Skeletal muscle cell (primary cell): ENCODE results near the gene ZBED5.
"Not testable (repeated sequence)": the region's sequence is repeated elsewhere in the genome, so short reads cannot be mapped to it uniquely, and the experiment has no call there.

ENCODE experiments used
- DNase-seq: peaks from one replicate; pipeline ENCODE4 v3.0.0-alpha.2; 2010; ENCODE audit warnings: low read depth
- H3K4me3 ChIP-seq: 2 replicates; pipeline ENCODE4 v1.5.1; 2011; ENCODE audit warnings: low read depth, mild to moderate bottlenecking, control low read depth, low read length, moderate library complexity

ZBED5 gene

GRCh38 chr11:10884292-10884691, 26.4 kb upstream of the ZBED5 start:
- not testable (repeated sequence) for H3K4me3 ChIP-seq, DNase-seq

- no peak overlapping the region for H3K4me3 ChIP-seq
- DNase-seq, result no peak
Measured at GRCh38 chr11:10881892-10882291, 24.0 kb upstream of the ZBED5 start.

- DNase-seq, result peak; percentile 23
Measured at GRCh38 chr11:10878408-10879214, 20.8 kb upstream of the ZBED5 start.

GRCh38 chr11:10876158-10876557, 18.3 kb upstream of the ZBED5 start:
- no peak for DNase-seq
- no peak overlapping the region for H3K4me3 ChIP-seq

More at GRCh38 chr11:10878408-10879214, 20.8 kb upstream of the ZBED5 start:
- H3K4me3 ChIP-seq, result no peak overlapping the region

GRCh38 chr11:10875430-10876021, 17.7 kb upstream of the ZBED5 start:
- no peak overlapping the region for H3K4me3 ChIP-seq
- no peak for DNase-seq

GRCh38 chr11:10872097-10872496, 14.2 kb upstream of the ZBED5 start:
- DNase-seq, result no peak
- H3K4me3 ChIP-seq, result no peak overlapping the region

- DNase-seq, result no peak
- no peak overlapping the region for H3K4me3 ChIP-seq
Measured at GRCh38 chr11:10868352-10868751, 10.5 kb upstream of the ZBED5 start.

- DNase-seq, result peak; percentile 25
- H3K4me3 ChIP-seq, result no peak overlapping the region
Measured at GRCh38 chr11:10866893-10867331, 9.1 kb upstream of the ZBED5 start.

- no peak for DNase-seq
- no peak overlapping the region for H3K4me3 ChIP-seq
Measured at GRCh38 chr11:10865837-10866270, 8.0 kb upstream of the ZBED5 start.

GRCh38 chr11:10864688-10865087, 6.8 kb upstream of the ZBED5 start:
- no peak for DNase-seq
- no peak overlapping the region for H3K4me3 ChIP-seq

- DNase-seq, result no peak
Measured at GRCh38 chr11:10862446-10862845, 4.6 kb upstream of the ZBED5 start.

GRCh38 chr11:10861799-10862198, 3.9 kb upstream of the ZBED5 start:
- no peak for DNase-seq
- H3K4me3 ChIP-seq, result no peak overlapping the region

More at GRCh38 chr11:10862446-10862845, 4.6 kb upstream of the ZBED5 start:
- H3K4me3 ChIP-seq, result no peak overlapping the region

GRCh38 chr11:10861047-10861446, 3.2 kb upstream of the ZBED5 start:
- DNase-seq, result no peak
- H3K4me3 ChIP-seq, result no peak overlapping the region

- DNase-seq, result no peak
- peak overlapping the region; percentile 79 for H3K4me3 ChIP-seq
Measured at GRCh38 chr11:10858439-10859325, 829 bp upstream of the ZBED5 start.

GRCh38 chr11:10857459-10857708, 469 bp downstream of the ZBED5 start:
- H3K4me3 ChIP-seq, result peak overlapping the region; percentile 79
- DNase-seq, result no peak

- DNase-seq, result no peak
- peak overlapping the region; percentile 79 for H3K4me3 ChIP-seq
Measured at GRCh38 chr11:10856689-10857458, 979 bp downstream of the ZBED5 start.

GRCh38 chr11:10855295-10855694, 2.6 kb downstream of the ZBED5 start:
- DNase-seq, result no peak
- H3K4me3 ChIP-seq, result no peak overlapping the region

GRCh38 chr11:10847960-10848860, 9.6 kb downstream of the ZBED5 start:
- no peak overlapping the region for H3K4me3 ChIP-seq
- DNase-seq, result no peak

- H3K4me3 ChIP-seq, result no peak overlapping the region
- no peak for DNase-seq
Measured at GRCh38 chr11:10846660-10847059, 11.2 kb downstream of the ZBED5 start.
